GM19452 (cell line): ENCODE data around the gene HOXB7.

Source experiments
- ATAC-seq: cut with Tn5 transposase; IDR thresholded peaks from one replicate; pipeline ENCODE4 v1.9.1; 2021; ENCODE audit not compliant: unreplicated experiment

Gene HOXB7

GRCh38 chr17:48636177-48637018 lies 25.6 kb upstream of the HOXB7 start:
- ATAC-seq: no peak

GRCh38 chr17:48634493-48635208 lies 23.8 kb upstream of the HOXB7 start:
- ATAC-seq: no peak

GRCh38 chr17:48633266-48633677 lies 22.5 kb upstream of the HOXB7 start:
- no peak for ATAC-seq

GRCh38 chr17:48632579-48633265 lies 21.9 kb upstream of the HOXB7 start:
- no peak for ATAC-seq

GRCh38 chr17:48631693-48632578 lies 21.1 kb upstream of the HOXB7 start:
- no peak for ATAC-seq

- no peak for ATAC-seq
These were observed 20.3 kb upstream of the HOXB7 start for GRCh38 chr17:48630925-48631692.

- no peak for ATAC-seq
These were observed 19.4 kb upstream of the HOXB7 start for GRCh38 chr17:48630009-48630924.

GRCh38 chr17:48629411-48629759 lies 18.6 kb upstream of the HOXB7 start:
- no peak for ATAC-seq

GRCh38 chr17:48628649-48629410 lies 18.0 kb upstream of the HOXB7 start:
- no peak for ATAC-seq

- ATAC-seq: no peak
These were observed 17.1 kb upstream of the HOXB7 start for GRCh38 chr17:48627623-48628521.

GRCh38 chr17:48627118-48627597 lies 16.3 kb upstream of the HOXB7 start:
- no peak for ATAC-seq

- no peak for ATAC-seq
These were observed 15.7 kb upstream of the HOXB7 start, which contains the start of gene HOXB9 for GRCh38 chr17:48626245-48627117. TSS of gene HOXB9 (minus strand) at chr17:48626358. CDS start at chr17:48626269, 89 bp downstream.

- ATAC-seq: no peak
These were observed 14.9 kb upstream of the HOXB7 start for GRCh38 chr17:48625495-48626244.

- ATAC-seq: no peak
These were observed 14.0 kb upstream of the HOXB7 start for GRCh38 chr17:48624544-48625494.
